Calu3 (cell line): Measurements from ENCODE around the gene CDC42. TPM values are rescaled to one million over a fixed set of nuclear protein-coding genes. Genes with fewer than 3 reads are reported as not detected.

ENCODE experiments used
- BruUV-seq: library from RNA; stranded (reverse); fragments of 400-500 nt; replicated peaks from 2 replicates; lab custom pipeline; 2021; lab: Mats Ljungman, UMichigan
- CTCF ChIA-PET: fragments of 300-600 bp; sonication (Branson Sonifier 250); formaldehyde crosslinking; loops from one replicate; lab custom pipeline; 2022; ENCODE audit warnings: antibody characterized with exemption; lab: Charles Lee
- DNase-seq: peaks from one replicate; pipeline ENCODE4 v3.0.0; 2022
- H3K27ac Mint-ChIP-seq: one replicate; pipeline ENCODE4 v1.8.0; 2022; ENCODE audit warnings: mixed read lengths; ENCODE audit not compliant: unreplicated experiment
- H3K27me3 Mint-ChIP-seq: one replicate; pipeline ENCODE4 v1.8.0; 2022; ENCODE audit warnings: mixed read lengths; ENCODE audit not compliant: unreplicated experiment
- H3K36me3 Mint-ChIP-seq: one replicate; pipeline ENCODE4 v1.8.0; 2022; ENCODE audit warnings: mild to moderate bottlenecking, moderate library complexity, mixed read lengths; ENCODE audit not compliant: insufficient read depth, unreplicated experiment
- H3K4me1 Mint-ChIP-seq: one replicate; pipeline ENCODE4 v1.8.0; 2022; ENCODE audit warnings: mild to moderate bottlenecking, low read depth, mixed read lengths; ENCODE audit not compliant: unreplicated experiment
- H3K4me3 Mint-ChIP-seq: one replicate; pipeline ENCODE4 v1.8.0; 2022; ENCODE audit warnings: mild to moderate bottlenecking, low read depth, moderate library complexity, mixed read lengths; ENCODE audit not compliant: unreplicated experiment
- H3K9me3 Mint-ChIP-seq: one replicate; pipeline ENCODE4 v1.8.0; 2022; ENCODE audit warnings: low read depth, mixed read lengths; ENCODE audit not compliant: unreplicated experiment
- CTCF ChIP-seq: fragments of 200-600 bp; IDR thresholded peaks from one replicate; pipeline ENCODE4 v1.8.0; 2022; ENCODE audit warnings: antibody characterized with exemption; ENCODE audit not compliant: unreplicated experiment
- intact Hi-C: fragments of 100-400 bp; cut with micrococcal nuclease; formaldehyde crosslinking; loops from one replicate; pipeline ENCODE4 v1.10.0; 2022; ENCODE audit not compliant: unreplicated experiment
- total RNA-seq: library from RNA; stranded (reverse); gene quantifications from 2 replicates; pipeline ENCODE4 v1.2.3, GENCODE V29; 2022

Gene CDC42
- total RNA-seq, 1 experiment from 2014 or later: 204 TPM

GRCh38 chr1:22044690-22045420 is 7.7 kb upstream of the CDC42 start:
- BruUV-seq: no TSS peak

GRCh38 chr1:22045604-22046228 is 6.8 kb upstream of the CDC42 start:
- Mint-ChIP-seq H3K36me3 (no peaks in the 10 kb centered on the region), H3K9me3 (peaks cover 3% of the 10 kb centered on the region)

More at GRCh38 chr1:22044690-22045420, 7.7 kb upstream of the CDC42 start:
- CTCF ChIA-PET: interaction anchor here (1.0 kb wide), 1 partner anchor 16 kb away, joined by 3 read pairs; no protein-coding TSS in a partner anchor
- intact Hi-C loops: no loop called here
- Mint-ChIP-seq H3K9me3 (peaks cover 3% of the 10 kb centered on the region), H3K4me3 (no peak overlapping the region), H3K36me3 (no peaks in the 10 kb centered on the region), H3K27ac (no peak overlapping the region), H3K4me1 (peaks cover 51% of the 10 kb centered on the region), H3K27me3 (no peaks in the 10 kb centered on the region)
- no peak for DNase-seq
- no peak for TF ChIP-seq CTCF

GRCh38 chr1:22048351-22049192 is 3.9 kb upstream of the CDC42 start:
- intact Hi-C loops: no loop called here
- Mint-ChIP-seq H3K27ac (peak overlapping the region; percentile 13), H3K9me3 (peaks cover 3% of the 10 kb centered on the region), H3K36me3 (peaks cover 22% of the 10 kb centered on the region), H3K27me3 (no peaks in the 10 kb centered on the region), H3K4me1 (peaks cover 33% of the 10 kb centered on the region), H3K4me3 (no peak overlapping the region)
- CTCF ChIA-PET: no interaction called here
- no TSS peak for BruUV-seq
- DNase-seq: no peak
- no peak for TF ChIP-seq CTCF

More at GRCh38 chr1:22045604-22046228, 6.8 kb upstream of the CDC42 start:
- intact Hi-C loops: no loop called here
- H3K27ac Mint-ChIP-seq: no peak overlapping the region
- peaks cover 46% of the 10 kb centered on the region for H3K4me1 Mint-ChIP-seq
- H3K27me3 Mint-ChIP-seq: no peaks in the 10 kb centered on the region
- no peak for DNase-seq
- no TSS peak for BruUV-seq
- H3K4me3 Mint-ChIP-seq: no peak overlapping the region
- CTCF ChIA-PET: interaction anchor here (1.0 kb wide), 1 partner anchor 17 kb away, joined by 3 read pairs; no protein-coding TSS in a partner anchor
- no peak for TF ChIP-seq CTCF

- CTCF ChIA-PET: interaction anchor here (0.6 to 0.7 kb wide), 2 partner anchors 115 to 1124 kb away, joined by 3 to 5 read pairs; no protein-coding TSS in a partner anchor
- Mint-ChIP-seq H3K36me3 (peaks cover 37% of the 10 kb centered on the region), H3K4me3 (no peak overlapping the region), H3K27me3 (no peaks in the 10 kb centered on the region), H3K27ac (no peak overlapping the region), H3K4me1 (peaks cover 22% of the 10 kb centered on the region), H3K9me3 (peaks cover 1% of the 10 kb centered on the region)
- DNase-seq: no peak
- no peak for TF ChIP-seq CTCF
- no TSS peak for BruUV-seq
- intact Hi-C loops: no loop called here
Observed at GRCh38 chr1:22050330-22050729, 2.2 kb upstream of the CDC42 start.
